K562 (cell line): ENCODE measurements around the gene ZNF772. TPM values are rescaled to one million over a fixed set of nuclear protein-coding genes. Genes with fewer than 3 reads are reported as not detected.
"Not testable (repeated sequence)": the region's sequence is repeated elsewhere in the genome, so short reads cannot be mapped to it uniquely, and the experiment has no call there.

Experiments used
- ATAC-seq: fragments of 200-7000 bp; cut with Tn5 transposase; 3 replicates; pipeline ENCODE4 v1.9.1; 2020; ENCODE audit warnings: moderate library complexity
- BruUV-seq: library from RNA; stranded (reverse); fragments of 400-500 nt; replicated peaks from 2 replicates; lab custom pipeline; 2021; lab: Mats Ljungman, UMichigan
- CTCF ChIA-PET: fragments of 300-600 bp; formaldehyde crosslinking; extraction: SDS; loops from one replicate; lab custom pipeline; 2021; ENCODE audit warnings: low intra/inter-chr PET ratio; lab: Yijun Ruan, JAX
- POLR2A ChIA-PET: fragments of 300-600, 350-650 bp; sonication (Branson Sonifier 250); formaldehyde crosslinking; extraction: SDS; loops from one replicate; lab custom pipeline; 2021; ENCODE audit warnings: antibody characterized with exemption, inconsistent platforms; lab: Yijun Ruan, JAX
- DNase-seq, 4 experiments: peaks; one replicate each; pipeline versions ENCODE4 v3.0.0 to v3.0.0-alpha.2; 2011 to 2018; ENCODE audit warnings: low spot score in 3 of 4, mixed read lengths in 3 of 4; ENCODE audit errors: extremely low read depth in 1 of 4
- FAIRE-seq: peaks from 2 replicates; lab custom pipeline; 2011; peaks lifted over from hg19 to GRCh38; lab: Jason Lieb, UNC
- H2AFZ ChIP-seq: 2 replicates; pipeline ENCODE4 v1.6.0; 2011; ENCODE audit warnings: low read depth, low read length, control low read depth, inconsistent platforms
- H3K27ac ChIP-seq: fragments of 200-600 bp; 3 replicates; pipeline ENCODE4 v1.8.0; 2011; ENCODE audit warnings: low read depth, mild to moderate bottlenecking, control low read depth, inconsistent platforms, low read length, moderate library complexity, mixed read lengths; ENCODE audit errors: extremely low read depth
- H3K27me3 ChIP-seq, 2 experiments: fragments of 300-600 bp in 1 of 2; 2 replicates in 1 of 2; 3 replicates in 1 of 2; pipeline versions ENCODE4 v1.6.0 to v1.8.0; 2011; ENCODE audit warnings: inconsistent platforms in 2 of 2, low read length in 2 of 2, mild to moderate bottlenecking in 1 of 2, mixed read lengths in 1 of 2, moderate library complexity in 1 of 2; ENCODE audit not compliant: control insufficient read depth in 2 of 2, insufficient read depth in 2 of 2
- H3K36me3 ChIP-seq: fragments of 300-600 bp; 3 replicates; pipeline ENCODE4 v1.8.0; 2011; ENCODE audit warnings: mild to moderate bottlenecking, low read length, inconsistent platforms; ENCODE audit not compliant: control insufficient read depth, insufficient read depth
- H3K4me1 ChIP-seq, 2 experiments: fragments of 200-600 bp in 1 of 2; replicated peaks in 1 of 2; 2 replicates in 1 of 2; 3 replicates in 1 of 2; pipeline versions ENCODE4 v1.5.1 to v1.8.0; 2011; ENCODE audit warnings: inconsistent platforms in 2 of 2, low read length in 2 of 2, mild to moderate bottlenecking in 1 of 2, mixed read lengths in 1 of 2, moderate library complexity in 1 of 2; ENCODE audit not compliant: control insufficient read depth in 2 of 2, insufficient read depth in 2 of 2
- H3K4me2 ChIP-seq: 2 replicates; pipeline ENCODE4 v1.6.1; 2011; ENCODE audit warnings: low read length, control low read depth, inconsistent platforms, mixed read lengths; ENCODE audit not compliant: insufficient read depth
- H3K4me3 ChIP-seq: fragments of 200-600 bp; sonication (generic), shearing (Covaris generic); 2 replicates; pipeline ENCODE4 v1.5.1; 2016; ENCODE audit warnings: control low read depth, inconsistent platforms
- H3K79me2 ChIP-seq: fragments of 200-600 bp; 3 replicates; pipeline ENCODE4 v1.8.0; 2011; ENCODE audit warnings: low read length, inconsistent platforms; ENCODE audit not compliant: control insufficient read depth, insufficient read depth
- H3K9ac ChIP-seq, 2 experiments: 2 replicates each; pipeline versions ENCODE4 v1.6.0 to v1.6.1; 2011; ENCODE audit warnings: low read depth in 2 of 2, low read length in 2 of 2, control low read depth in 1 of 2, inconsistent platforms in 1 of 2, mild to moderate bottlenecking in 1 of 2, mixed read lengths in 1 of 2; ENCODE audit not compliant: insufficient read depth in 1 of 2
- H3K9me1 ChIP-seq: one replicate; pipeline ENCODE4 v1.6.0; 2011; ENCODE audit warnings: inconsistent platforms, mild to moderate bottlenecking, low read length, moderate library complexity; ENCODE audit not compliant: control insufficient read depth, insufficient read depth
- H3K9me3 ChIP-seq: replicated peaks from 2 replicates; pipeline ENCODE4 v1.5.1; 2011; ENCODE audit warnings: low read depth, low read length, inconsistent platforms; ENCODE audit not compliant: control insufficient read depth, insufficient read depth
- H4K20me1 ChIP-seq: replicated peaks from 2 replicates; pipeline ENCODE4 v1.6.1; 2011; ENCODE audit warnings: low read length, inconsistent platforms, mixed read lengths; ENCODE audit not compliant: control insufficient read depth, insufficient read depth
- CREB1 ChIP-seq, 2 experiments: sonication (generic) in 1 of 2; formaldehyde crosslinking in 1 of 2; IDR thresholded peaks; 2 replicates each; pipeline versions ENCODE4 v1.6.1 to v1.8.0; 2012 to 2022; ENCODE audit warnings: inconsistent platforms in 1 of 2, mild to moderate bottlenecking in 1 of 2, missing genetic modification reagents in 1 of 2, moderate library complexity in 1 of 2
- CXXC5 ChIP-seq: fragments of 250-450 bp; sonication (Bioruptor Pico); IDR thresholded peaks from 2 replicates; pipeline ENCODE4 v1.8.0; 2022; ENCODE audit warnings: inconsistent platforms, mild to moderate bottlenecking, moderate library complexity
- GMEB1 ChIP-seq: fragments of 250-450 bp; sonication (Bioruptor Pico); IDR thresholded peaks from 2 replicates; pipeline ENCODE4 v1.4.0; 2020; ENCODE audit warnings: mild to moderate bottlenecking
- HCFC1 ChIP-seq: IDR thresholded peaks from 2 replicates; pipeline ENCODE4 v1.6.1; 2012; ENCODE audit warnings: low read depth, low read length, improper control_type of control experiment
- LCOR ChIP-seq: sonication (generic); formaldehyde crosslinking; IDR thresholded peaks from 2 replicates; pipeline ENCODE4 v1.8.0; 2022; ENCODE audit warnings: mild to moderate bottlenecking, missing genetic modification reagents
- MBD2 ChIP-seq: sonication (generic); IDR thresholded peaks from 2 replicates; pipeline ENCODE4 v1.6.1; 2016; ENCODE audit warnings: low read depth, borderline replicate concordance
- NRF1 ChIP-seq, 2 experiments: fragments of 450-650 bp; IDR thresholded peaks in 1 of 2; conservative IDR thresholded peaks in 1 of 2; 2 replicates each; pipeline ENCODE4 v1.6.1; 2014; ENCODE audit warnings: mild to moderate bottlenecking in 2 of 2
- PHF8 ChIP-seq: fragments of 200-600 bp; sonication (generic); IDR thresholded peaks from 2 replicates; pipeline ENCODE4 v1.6.1; 2012; ENCODE audit warnings: mixed run types, mild to moderate bottlenecking, inconsistent platforms, low read length, moderate library complexity, borderline replicate concordance
- POLR2G ChIP-seq: fragments of 200-400 bp; formaldehyde crosslinking; IDR thresholded peaks from 2 replicates; pipeline ENCODE4 v1.6.1; 2017; ENCODE audit warnings: low read depth, mild to moderate bottlenecking, antibody characterized with exemption, low read length, moderate library complexity
- RBBP5 ChIP-seq: fragments of 200-600 bp; sonication (generic); IDR thresholded peaks from 2 replicates; pipeline ENCODE4 v1.6.1; 2012; ENCODE audit warnings: borderline replicate concordance, mild to moderate bottlenecking, low read length, control low read depth, inconsistent platforms; ENCODE audit not compliant: insufficient read depth, poor library complexity, severe bottlenecking
- SIX5 ChIP-seq, 2 experiments: IDR thresholded peaks; 2 replicates each; pipeline ENCODE4 v1.6.1; 2011; ENCODE audit warnings: low read length in 2 of 2, borderline replicate concordance in 1 of 2, low read depth in 1 of 2, mild to moderate bottlenecking in 1 of 2, moderate library complexity in 1 of 2; ENCODE audit not compliant: insufficient read depth in 1 of 2
- SRSF1 ChIP-seq: fragments of 200-400 bp; formaldehyde crosslinking; IDR thresholded peaks from 2 replicates; pipeline ENCODE4 v1.6.1; 2017; ENCODE audit warnings: mild to moderate bottlenecking, low read depth, low read length, moderate library complexity
- THRB ChIP-seq: fragments of 450-650 bp; formaldehyde crosslinking; conservative IDR thresholded peaks from 2 replicates; pipeline ENCODE4 v1.4.0; 2022; ENCODE audit warnings: mild to moderate bottlenecking, missing genetic modification characterization
- ZBTB2 ChIP-seq: fragments of 450-650 bp; IDR thresholded peaks from 2 replicates; pipeline ENCODE4 v1.6.1; 2016; ENCODE audit warnings: antibody characterized with exemption
- ZNF143 ChIP-seq: sonication (generic); formaldehyde crosslinking; IDR thresholded peaks from 2 replicates; pipeline ENCODE4 v1.9.0; 2022; ENCODE audit warnings: mild to moderate bottlenecking, missing genetic modification reagents
- WGBS: fragments of 100-300 bp; shearing (Covaris generic); methylation state at CpG from one replicate; pipeline ENCODE4 v1.1.6; 2016; ENCODE audit warnings: low coverage, mixed read lengths; ENCODE audit not compliant: insufficient coverage; ENCODE audit errors: missing lambda C conversion rate; 5-methylcytosine and 5-hydroxymethylcytosine counted together
- in situ Hi-C: fragments of 300-500 bp; cut with MboI; formaldehyde crosslinking; loops from 4 replicates; pipeline ENCODE4 v1.15.0; 2018; ENCODE audit warnings: inconsistent platforms, mixed read lengths
- intact Hi-C: fragments of 100-400 bp; cut with micrococcal nuclease; formaldehyde crosslinking; loops from 2 replicates; pipeline ENCODE4 v1.14.2; 2022
- polyA plus RNA-seq, 8 experiments: library from polyadenylated mRNA; depleted of rRNA in 4 of 8; stranded (reverse) in 5 of 8; unstranded in 3 of 8; fragments of >200 nt; fragmentation: Nextera tagmentation in 2 of 8; fragmentation: Illumina TruSeq in 1 of 8; extraction: Ambion mirVana in 2 of 8; extraction: Trizol in 1 of 8; gene quantifications; 2 replicates each; pipeline versions ENCODE4 v1.2.1 to v1.2.3, GENCODE V29; 2011 to 2014; ENCODE audit warnings: inconsistent platforms in 1 of 8, missing spikeins in 1 of 8
- total RNA-seq, 7 experiments: library from RNA; depleted of rRNA in 6 of 7; stranded (reverse); fragments of >200 nt in 6 of 7; fragmentation: Illumina TruSeq in 2 of 7; extraction: Trizol in 2 of 7; gene quantifications; 2 replicates each; pipeline versions ENCODE4 v1.2.1 to v1.2.3, GENCODE V29; 2011 to 2021; ENCODE audit warnings: low replicate concordance in 1 of 7

Gene ZNF772
- total and polyA plus RNA-seq, 9 of the 15 experiments (the other 6 are each of a cell fraction or from before 2014, with no cell fraction given): 0.13 to 1.9 (median 1.1) TPM

- H3K79me2 ChIP-seq, H3K9me1 ChIP-seq, POLR2A ChIA-PET, in situ Hi-C loops, CTCF ChIA-PET, H3K36me3 ChIP-seq, H3K27ac ChIP-seq, BruUV-seq, H3K4me1 ChIP-seq, H4K20me1 ChIP-seq, H3K27me3 ChIP-seq, intact Hi-C loops, H3K9me3 ChIP-seq: not testable (repeated sequence)
- 3% methylated on average over 50 of the region's 69 CpGs for WGBS
- H3K4me2 ChIP-seq: peak within 1 kb of the TSS; percentile 76
- peak within 1 kb of the TSS; percentile 55 for H3K4me3 ChIP-seq
- peak within 1 kb of the TSS; percentile 37 to 86; a peak in 3 of 4 replicates for H3K9ac ChIP-seq
- peak; percentile 97 for ATAC-seq
- peak; percentile 80 for FAIRE-seq
- peak; percentile 78 to 80 (median 79) for DNase-seq
- peak within 1 kb of the TSS; percentile 85 for H2AFZ ChIP-seq
- TF ChIP-seq MBD2 (peak; percentile 81), NRF1 (conservative IDR thresholded peaks at IDR 0.05 in 1 of 2, IDR thresholded peaks at IDR 0.05 in 1 of 2) (peak; percentile 21 to 44; a peak in 3 of 4 replicates), ZNF143 (CRISPR knock-in tag) (peak; percentile 79), CREB1 (IDR thresholded peaks at IDR 0.05) (peak; percentile 66), CREB1 (CRISPR knock-in tag; IDR thresholded peaks at IDR 0.05) (peak; percentile 50; the same call in 1 of the 2 replicates), HCFC1 (peak; percentile 86), LCOR (CRISPR knock-in tag) (peak; percentile 78), GMEB1 (CRISPR knock-in tag) (peak; percentile 92), ZBTB2 (peak; percentile 53; the same call in 1 of the 2 replicates), RBBP5 (peak; percentile 25), THRB (0 out of 2 replicates have a peak, but pooled peaks have one; percentile 36), PHF8 (peak; percentile 44; the same call in 1 of the 2 replicates), SIX5 (IDR thresholded peaks at IDR 0.05; ENCODE audit: borderline replicate concordance in 1 of 2, insufficient read depth in 1 of 2, low read depth in 1 of 2, low read length in 2 of 2) (peak; percentile 78 to 79), CXXC5 (peak; percentile 99), POLR2G (peak; percentile 49; the same call in 1 of the 2 replicates), SRSF1 (0 out of 2 replicates have a peak, but pooled peaks have one; percentile 41)
These were observed 10.3 kb upstream of the ZNF772 start, which contains the start of gene ZNF419 for GRCh38 chr19:57487477-57488298. Gene ZNF419 (plus strand): TSS chr19:57487750. CDS start chr19:57487951, 201 bp downstream.
